ENCODE measurements around the gene PPM1H. TPM values are rescaled to one million over a fixed set of nuclear protein-coding genes. Genes with fewer than 3 reads are reported as not detected.

Gene PPM1H
- total and polyA plus RNA-seq, 12 donors: 0.81 to 5.5 (median 2.6) TPM

- WGBS, 4 donors: 65 to 77% (median 71%) methylated on average over 4 of the region's 4 CpGs
- TF ChIP-seq, protein P1, sequence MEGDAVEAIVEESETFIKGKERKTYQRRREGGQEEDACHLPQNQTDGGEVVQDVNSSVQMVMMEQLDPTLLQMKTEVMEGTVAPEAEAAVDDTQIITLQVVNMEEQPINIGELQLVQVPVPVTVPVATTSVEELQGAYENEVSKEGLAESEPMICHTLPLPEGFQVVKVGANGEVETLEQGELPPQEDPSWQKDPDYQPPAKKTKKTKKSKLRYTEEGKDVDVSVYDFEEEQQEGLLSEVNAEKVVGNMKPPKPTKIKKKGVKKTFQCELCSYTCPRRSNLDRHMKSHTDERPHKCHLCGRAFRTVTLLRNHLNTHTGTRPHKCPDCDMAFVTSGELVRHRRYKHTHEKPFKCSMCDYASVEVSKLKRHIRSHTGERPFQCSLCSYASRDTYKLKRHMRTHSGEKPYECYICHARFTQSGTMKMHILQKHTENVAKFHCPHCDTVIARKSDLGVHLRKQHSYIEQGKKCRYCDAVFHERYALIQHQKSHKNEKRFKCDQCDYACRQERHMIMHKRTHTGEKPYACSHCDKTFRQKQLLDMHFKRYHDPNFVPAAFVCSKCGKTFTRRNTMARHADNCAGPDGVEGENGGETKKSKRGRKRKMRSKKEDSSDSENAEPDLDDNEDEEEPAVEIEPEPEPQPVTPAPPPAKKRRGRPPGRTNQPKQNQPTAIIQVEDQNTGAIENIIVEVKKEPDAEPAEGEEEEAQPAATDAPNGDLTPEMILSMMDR (IDR thresholded peaks at IDR 0.05): no peak
- TF ChIP-seq POLR2A (IDR thresholded peaks at IDR 0.05): no peak
- H3K4me3 ChIP-seq: no peak overlapping the region
- peaks cover 0 to 4% of the 10 kb centered on the region in 2 donors for H3K4me1 ChIP-seq (replicated peaks in 1 of 2)
- no peaks in the 10 kb centered on the region for H3K36me3 ChIP-seq (replicated peaks in 1 of 2)
- H3K9me3 ChIP-seq (replicated peaks in 1 of 3): no peaks in the 10 kb centered on the region
- no peak for DNase-seq
- intact Hi-C loops (cut with DNase I): no loop called here
- H3K27me3 ChIP-seq: no peaks in the 10 kb centered on the region
- no peak overlapping the region for H3K27ac ChIP-seq
Measured at GRCh38 chr12:62900686-62901272, 34.2 kb downstream of the PPM1H start.

- H3K36me3 ChIP-seq (replicated peaks in 1 of 2): no peaks in the 10 kb centered on the region
- intact Hi-C loops (cut with DNase I): no loop called here
- H3K27me3 ChIP-seq: no peaks in the 10 kb centered on the region
- no peak overlapping the region for H3K27ac ChIP-seq
- H3K4me1 ChIP-seq (replicated peaks in 1 of 2): peaks cover 0 to 4% of the 10 kb centered on the region in 2 donors
- TF ChIP-seq, protein P1 (IDR thresholded peaks at IDR 0.05): no peak
- no peak for TF ChIP-seq POLR2A (IDR thresholded peaks at IDR 0.05)
- no peak for DNase-seq
- H3K9me3 ChIP-seq (replicated peaks in 1 of 3): no peaks in the 10 kb centered on the region
- WGBS, 4 donors: 75 to 83% (median 79%) methylated on average over 7 of the region's 7 CpGs
- H3K4me3 ChIP-seq: no peak overlapping the region
Measured at GRCh38 chr12:62899568-62900390, 35.2 kb downstream of the PPM1H start.

- intact Hi-C loops (cut with DNase I): no loop called here
- no peaks in the 10 kb centered on the region for H3K9me3 ChIP-seq (replicated peaks in 1 of 3)
- H3K4me1 ChIP-seq (replicated peaks in 1 of 2): peaks cover 0 to 4% of the 10 kb centered on the region in 2 donors
- TF ChIP-seq, protein P1 (IDR thresholded peaks at IDR 0.05): no peak
- no peak for TF ChIP-seq POLR2A (IDR thresholded peaks at IDR 0.05)
- H3K27me3 ChIP-seq: no peaks in the 10 kb centered on the region
- DNase-seq: no peak
- no peak overlapping the region for H3K27ac ChIP-seq
- no peaks in the 10 kb centered on the region for H3K36me3 ChIP-seq (replicated peaks in 1 of 2)
- WGBS, 4 donors: 70 to 91% (median 78%) methylated on average over 2 of the region's 2 CpGs
- H3K4me3 ChIP-seq: no peak overlapping the region
Measured at GRCh38 chr12:62898526-62898925, 36.4 kb downstream of the PPM1H start.

GRCh38 chr12:62895351-62895877 lies 39.5 kb downstream of the PPM1H start:
- TF ChIP-seq, protein P1 (IDR thresholded peaks at IDR 0.05): no peak
- TF ChIP-seq POLR2A (IDR thresholded peaks at IDR 0.05): no peak
- H3K4me1 ChIP-seq (replicated peaks in 1 of 2): no peaks in the 10 kb centered on the region
- H3K9me3 ChIP-seq (replicated peaks in 1 of 3): no peaks in the 10 kb centered on the region
- H3K27me3 ChIP-seq: no peaks in the 10 kb centered on the region
- no peak overlapping the region for H3K4me3 ChIP-seq
- intact Hi-C loops (cut with DNase I): no loop called here
- no peak for DNase-seq
- no peaks in the 10 kb centered on the region for H3K36me3 ChIP-seq (replicated peaks in 1 of 2)
- H3K27ac ChIP-seq: no peak overlapping the region
- 82 to 94% (median 86%) methylated on average over 2 of the region's 2 CpGs for WGBS, 4 donors

Data from adrenal gland (tissue), 12 donors.